Measurements from ENCODE around the gene VBP1. TPM values are rescaled to one million over a fixed set of nuclear protein-coding genes. Genes with fewer than 3 reads are reported as not detected.

VBP1 gene
- 88.7 and 104 TPM in 2 replicates for total RNA-seq

GRCh38 chrX:155216179-155216939 lies at the start of gene VBP1:
TSS of gene VBP1 (plus strand) at chrX:155216460. CDS start at chrX:155216483, 23 bp downstream.

GRCh38 chrX:155263854-155264628 lies 47.8 kb downstream of the VBP1 start, which contains the start of gene RAB39B:
TSS of gene RAB39B (minus strand) at chrX:155264491. CDS start at chrX:155264288, 203 bp downstream.

Other genes starting within 250 kb of the VBP1 start
- 0.97 and 1.5 TPM in 2 replicates for gene F8, start 193.7 kb upstream of the VBP1 start, total RNA-seq
- 35.1 and 39.6 TPM in 2 replicates for gene FUNDC2, start 189.6 kb upstream of the VBP1 start, total RNA-seq
- gene CMC4, start 145.3 kb upstream of the VBP1 start, total RNA-seq, result 7.1 and 10.3 TPM in 2 replicates
- 0.97 and 1.1 TPM in 2 replicates for gene MTCP1, start 145.3 kb upstream of the VBP1 start, total RNA-seq
- 14.3 and 18.7 TPM in 2 replicates for gene BRCC3, start 145.0 kb upstream of the VBP1 start, total RNA-seq
- under 0.01 and 0.15 TPM in 2 replicates for gene RAB39B, start 48.0 kb downstream of the VBP1 start, total RNA-seq
- under 0.01 and 0.30 TPM in 2 replicates for gene CLIC2, start 118.2 kb downstream of the VBP1 start, total RNA-seq
- gene F8A2, start 165.6 kb downstream of the VBP1 start, total RNA-seq, result not detected in 2 replicates
- 0.30 and 0.65 TPM in 2 replicates for gene F8A3, start 242.2 kb downstream of the VBP1 start, total RNA-seq